HG03521 (cell line): Measurements from ENCODE around the gene SARDH.

Source experiments
- ATAC-seq: cut with Tn5 transposase; IDR thresholded peaks from one replicate; pipeline ENCODE4 v1.9.1; 2021; ENCODE audit warnings: mild to moderate bottlenecking, moderate library complexity; ENCODE audit not compliant: unreplicated experiment

SARDH gene

GRCh38 chr9:133704711-133705181 lies 33.4 kb downstream of the SARDH start:
- ATAC-seq = no peak

DNA sequence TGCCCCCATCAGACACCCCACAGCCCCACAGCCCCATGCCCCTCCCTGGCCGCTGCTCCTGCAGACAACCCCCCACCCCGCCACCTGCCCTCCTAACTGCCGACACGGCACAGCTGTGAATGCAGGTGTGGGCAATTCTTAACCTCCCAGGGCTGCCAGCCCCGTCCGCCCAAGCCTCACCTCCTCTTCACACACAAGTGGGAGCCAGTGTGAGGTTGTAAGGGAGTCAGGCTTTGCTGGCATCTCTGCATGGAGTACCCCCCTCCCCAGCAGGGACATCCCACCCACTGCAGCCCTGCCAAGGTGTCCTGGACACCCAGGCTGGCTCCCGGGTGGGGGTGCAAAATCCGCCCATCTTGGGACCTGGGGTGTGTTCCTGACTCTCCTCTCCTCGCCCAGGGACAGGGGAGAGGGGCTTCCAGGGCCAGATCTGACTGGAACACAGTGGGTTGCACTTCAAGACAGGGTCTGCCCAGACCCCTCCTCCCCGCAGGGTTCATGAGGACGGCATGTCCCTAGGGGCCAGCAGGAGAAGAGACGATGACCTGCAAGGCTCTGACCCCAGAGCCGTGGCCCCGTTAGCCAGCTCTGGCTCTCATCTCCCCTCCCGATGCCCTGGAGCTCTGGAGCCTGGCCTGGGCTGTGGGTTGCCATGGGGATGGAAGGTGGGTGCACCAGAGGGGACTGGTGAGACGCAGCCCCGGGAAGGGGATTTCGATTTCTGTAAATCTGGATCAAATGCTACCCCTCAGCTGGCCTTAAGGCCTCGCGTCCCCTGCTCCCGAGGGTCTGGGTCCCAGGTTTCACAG lies 34.4 kb downstream of the SARDH start:
- no peak for ATAC-seq

- ATAC-seq = no peak
Observed at GRCh38 chr9:133702798-133703590, 35.2 kb downstream of the SARDH start.

- ATAC-seq = no peak
Observed at GRCh38 chr9:133701981-133702797, 36.0 kb downstream of the SARDH start.

DNA sequence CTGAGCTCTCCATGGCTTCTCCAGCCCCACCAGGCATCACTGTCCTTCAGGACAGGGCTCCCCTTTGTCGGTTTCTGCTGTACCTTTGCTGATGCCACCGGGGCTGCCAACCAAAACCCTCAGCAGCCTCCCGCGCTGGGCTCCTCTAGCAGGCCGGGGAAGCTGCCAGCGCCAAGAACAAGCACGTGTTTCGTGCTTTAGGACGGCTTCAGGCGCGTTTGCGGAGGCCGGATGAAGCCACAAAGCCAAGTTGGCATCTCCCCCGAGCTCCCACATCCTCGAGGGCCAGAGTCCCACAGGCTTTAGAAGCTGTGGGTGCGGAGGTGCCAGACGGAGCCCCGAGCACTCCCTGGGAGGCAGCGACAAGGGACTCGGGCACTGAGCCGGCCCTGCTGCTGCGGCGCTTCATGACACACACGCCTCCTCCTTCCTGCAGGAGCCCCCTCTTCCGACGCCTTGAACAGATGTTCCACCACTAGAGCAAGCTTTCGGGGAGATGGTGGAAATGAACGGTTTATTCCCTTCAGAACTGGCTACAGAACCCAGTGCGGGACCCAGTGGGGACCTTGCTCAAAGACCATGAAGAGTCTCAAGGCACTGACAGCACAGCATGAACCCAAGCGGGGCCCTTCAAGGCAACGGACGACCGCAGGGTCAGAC lies 36.7 kb downstream of the SARDH start:
- ATAC-seq = no peak

- ATAC-seq = no peak
Observed at GRCh38 chr9:133700819-133701320, 37.3 kb downstream of the SARDH start.

DNA sequence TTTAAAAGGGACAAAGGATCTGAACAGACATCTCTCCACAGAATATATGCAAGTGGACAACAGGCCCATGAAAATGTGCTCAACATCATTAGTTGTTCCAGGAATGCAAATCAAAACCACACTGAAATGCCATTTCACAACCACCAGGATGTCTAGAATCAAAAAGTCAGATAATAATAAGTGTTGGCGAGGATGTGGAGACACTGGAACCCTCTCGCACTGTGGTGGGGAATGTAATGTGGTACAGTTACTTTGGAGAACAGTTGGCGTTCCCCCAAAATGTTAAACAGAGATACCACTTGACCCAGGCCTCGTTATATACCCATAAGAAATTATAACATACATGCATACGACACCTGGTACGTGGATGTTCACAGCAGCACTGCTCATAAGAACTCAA lies 38.6 kb downstream of the SARDH start:
- no peak for ATAC-seq

GRCh38 chr9:133696071-133696472 lies 42.1 kb downstream of the SARDH start:
- no peak for ATAC-seq

DNA sequence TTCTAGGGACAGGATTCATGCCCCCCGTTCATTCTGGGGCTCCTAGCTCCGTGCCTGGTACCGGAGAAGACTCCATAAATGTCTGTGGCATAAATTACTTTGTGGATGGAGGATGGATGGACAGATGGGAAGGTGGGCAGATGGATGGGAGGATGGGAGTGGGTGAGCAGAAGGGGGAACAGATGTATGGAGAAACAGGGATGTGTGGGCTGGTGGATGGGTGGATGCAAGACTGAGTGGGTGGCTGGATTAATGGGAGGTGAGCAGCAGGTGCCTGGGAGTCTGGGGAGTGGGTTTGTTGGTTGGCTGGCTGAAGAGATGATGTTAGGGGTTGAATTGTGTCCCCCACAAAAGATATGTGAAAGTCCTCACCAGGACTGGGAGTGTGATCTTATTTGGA lies 43.5 kb downstream of the SARDH start:
- ATAC-seq = no peak

DNA sequence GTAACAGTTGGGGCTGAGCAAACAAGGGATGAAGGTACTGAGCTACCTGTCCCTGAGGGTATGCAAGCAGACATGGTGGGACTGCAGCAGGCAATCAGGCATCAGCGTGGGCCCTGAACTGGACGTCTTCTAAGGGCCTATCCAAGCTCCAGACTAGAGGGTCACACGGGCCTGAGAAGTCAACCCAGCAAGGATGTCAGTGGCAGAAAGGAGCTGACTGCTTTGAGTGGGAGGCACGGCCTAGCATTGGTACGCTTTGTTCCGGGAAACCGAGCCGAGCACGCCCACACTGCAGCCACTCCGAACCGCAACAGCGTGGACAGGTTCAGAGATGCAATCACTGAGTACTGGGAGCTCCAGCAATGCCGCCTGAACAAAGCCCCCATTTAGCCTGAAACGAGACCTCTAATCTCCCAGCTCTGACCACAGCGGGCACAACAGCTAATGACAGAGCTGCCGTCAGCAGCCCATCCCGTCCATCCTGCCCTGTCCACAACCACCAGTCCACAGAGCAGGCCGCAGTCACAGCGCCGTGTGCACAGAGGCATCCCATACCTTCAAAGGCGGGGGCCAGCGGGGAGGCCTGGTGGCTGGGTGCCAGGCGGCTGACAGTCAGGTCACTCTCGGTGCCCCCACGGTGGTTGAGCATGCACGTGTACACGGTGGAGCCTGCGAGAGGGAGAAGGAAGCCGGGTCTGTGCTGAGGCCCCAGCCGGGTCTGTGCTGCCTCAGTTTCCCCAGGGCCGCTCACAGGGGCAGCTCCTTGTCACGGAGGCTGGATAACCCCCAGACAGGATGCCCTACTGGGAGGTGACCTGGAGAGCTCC lies 44.2 kb downstream of the SARDH start:
- ATAC-seq = no peak

GRCh38 chr9:133693116-133693515 lies 45.0 kb downstream of the SARDH start:
- no peak for ATAC-seq

- no peak for ATAC-seq
Observed at GRCh38 chr9:133692364-133692985, 45.7 kb downstream of the SARDH start.

- no peak for ATAC-seq
Observed at GRCh38 chr9:133691626-133692363, 46.4 kb downstream of the SARDH start.

DNA sequence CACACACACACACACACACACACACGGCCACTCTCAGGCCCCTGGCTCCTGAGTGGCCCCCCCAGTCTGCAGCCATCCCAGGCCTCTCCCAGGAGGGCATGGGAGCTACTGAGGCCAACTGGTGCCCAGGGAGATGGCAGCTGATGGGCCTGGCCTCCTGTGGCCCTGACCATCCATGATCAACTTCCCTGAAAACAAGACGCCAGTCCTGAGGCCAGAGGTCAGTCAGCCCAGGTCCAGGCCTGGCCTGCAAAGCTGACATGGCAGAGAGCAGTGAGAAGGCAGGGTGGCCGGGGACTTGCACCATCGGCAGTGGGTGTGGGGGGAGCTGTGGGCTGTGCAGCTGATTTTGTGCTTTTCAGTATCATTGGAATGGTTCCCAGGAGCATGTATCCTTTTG lies 47.0 kb downstream of the SARDH start:
- no peak for ATAC-seq

DNA sequence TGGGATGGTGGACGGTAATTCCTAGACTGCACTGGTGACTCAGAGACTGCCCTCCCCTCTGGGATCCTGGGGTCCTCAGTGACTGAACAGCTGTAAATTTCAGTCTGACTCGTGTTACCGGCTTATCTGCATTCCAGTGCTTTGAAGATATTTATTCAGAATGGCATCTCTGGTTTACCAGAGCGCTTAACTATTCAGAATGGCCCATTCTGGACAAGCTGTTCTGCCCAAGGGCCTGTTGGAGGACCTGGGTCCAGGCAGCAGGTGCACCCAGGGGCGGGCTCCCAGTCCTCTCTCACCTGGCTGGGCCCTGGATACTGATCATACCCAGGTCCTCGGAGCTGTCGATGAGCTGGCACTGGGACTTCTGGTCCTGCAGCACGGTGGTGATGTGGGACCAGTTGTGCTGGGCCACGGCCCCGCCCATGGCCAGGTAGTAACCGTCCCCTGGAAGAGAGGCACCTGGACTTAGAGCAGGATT lies 48.0 kb downstream of the SARDH start:
- no peak for ATAC-seq

DNA sequence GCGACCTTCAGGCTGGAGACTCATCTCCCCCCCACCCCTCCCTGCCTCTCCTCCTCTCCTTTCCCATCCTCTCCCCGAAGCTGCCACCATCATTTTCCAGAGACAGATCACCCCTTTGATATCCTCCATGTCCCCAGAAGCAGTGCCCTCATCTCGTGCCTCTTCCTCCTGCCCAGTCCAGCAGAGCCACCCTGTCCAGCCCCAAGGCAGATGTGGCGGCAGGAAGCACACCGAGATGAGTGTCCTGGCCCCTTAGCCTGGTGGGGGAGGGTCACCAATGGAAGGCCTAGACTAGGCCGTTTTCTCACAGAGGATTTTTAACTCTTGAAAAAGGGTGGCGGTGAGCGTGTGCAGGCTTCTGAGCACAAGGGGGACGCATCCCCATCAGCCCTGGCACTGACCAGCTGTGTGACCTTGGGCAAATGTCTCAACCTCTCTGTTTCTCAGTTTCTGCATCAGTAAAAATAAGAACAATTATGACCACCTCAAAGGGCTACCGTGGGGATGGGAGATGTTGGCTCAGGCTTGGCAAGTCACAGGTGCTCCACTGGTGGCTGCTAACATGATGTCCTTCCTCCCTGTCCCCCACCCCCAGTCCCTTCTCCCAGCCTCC lies 48.9 kb downstream of the SARDH start:
- no peak for ATAC-seq

GRCh38 chr9:133687856-133688761 lies 50.0 kb downstream of the SARDH start:
- ATAC-seq = no peak
